Neuronal stem cell (in vitro differentiated cells): ENCODE measurements around the gene CABP2.

Experiments used
- DNase-seq: peaks from one replicate; pipeline ENCODE4 v3.0.0-alpha.2; 2013; ENCODE audit warnings: low spot score
- H2AFZ ChIP-seq: one replicate; pipeline ENCODE4 v1.6.1; 2013; ENCODE audit warnings: mild to moderate bottlenecking, low read length, inconsistent platforms
- H2AK5ac ChIP-seq: 2 replicates; pipeline ENCODE4 v1.6.1; 2013; ENCODE audit warnings: low read depth, mild to moderate bottlenecking, inconsistent platforms, low read length, moderate library complexity, mixed read lengths
- H2BK120ac ChIP-seq: 2 replicates; pipeline ENCODE4 v1.6.1; 2013; ENCODE audit warnings: low read depth, mild to moderate bottlenecking, inconsistent platforms, low read length, moderate library complexity, mixed read lengths
- H2BK12ac ChIP-seq: one replicate; pipeline ENCODE4 v1.6.1; 2013; ENCODE audit warnings: low read length, inconsistent platforms
- H2BK15ac ChIP-seq: 2 replicates; pipeline ENCODE4 v1.6.1; 2013; ENCODE audit warnings: mild to moderate bottlenecking, low read length, inconsistent platforms, mixed read lengths
- H2BK5ac ChIP-seq: one replicate; pipeline ENCODE4 v1.6.1; 2013; ENCODE audit warnings: inconsistent platforms, mild to moderate bottlenecking, low read length, moderate library complexity
- H3K14ac ChIP-seq: one replicate; pipeline ENCODE4 v1.6.1; 2013; ENCODE audit warnings: low read length, inconsistent platforms
- H3K18ac ChIP-seq: 2 replicates; pipeline ENCODE4 v1.6.1; 2013; ENCODE audit warnings: low read length, inconsistent platforms
- H3K23ac ChIP-seq: 2 replicates; pipeline ENCODE4 v1.6.1; 2013; ENCODE audit warnings: low read depth, mild to moderate bottlenecking, mixed read lengths, low read length, inconsistent platforms; ENCODE audit not compliant: poor library complexity
- H3K27ac ChIP-seq: replicated peaks from 3 replicates; pipeline ENCODE4 v1.5.1; 2013; ENCODE audit warnings: low read length, inconsistent platforms
- H3K27me3 ChIP-seq, 3 experiments: 2 replicates each; pipeline ENCODE4 v1.6.1; 2013; ENCODE audit warnings: low read length in 3 of 3, mild to moderate bottlenecking in 2 of 3, inconsistent platforms in 1 of 3, low read depth in 1 of 3, mixed read lengths in 1 of 3, moderate library complexity in 1 of 3; ENCODE audit not compliant: control insufficient read depth in 3 of 3, insufficient read depth in 3 of 3
- H3K36me3 ChIP-seq, 2 donors: replicated peaks in 1 of 2; 2 replicates each; pipeline ENCODE4 v1.6.1; 2013; ENCODE audit warnings: low read length in 2 of 2; ENCODE audit not compliant: control insufficient read depth in 2 of 2, insufficient read depth in 2 of 2
- H3K4ac ChIP-seq: 2 replicates; pipeline ENCODE4 v1.6.1; 2013; ENCODE audit warnings: inconsistent platforms, mild to moderate bottlenecking, low read length, moderate library complexity
- H3K4me1 ChIP-seq, 2 donors: 1 replicate in 1 of 2; 2 replicates in 1 of 2; pipeline ENCODE4 v1.6.1; 2013; ENCODE audit warnings: low read length in 2 of 2, low read depth in 1 of 2; ENCODE audit not compliant: control insufficient read depth in 2 of 2, insufficient read depth in 1 of 2
- H3K4me2 ChIP-seq: one replicate; pipeline ENCODE4 v1.6.1; 2013; ENCODE audit warnings: mild to moderate bottlenecking, low read length, inconsistent platforms; ENCODE audit not compliant: insufficient read depth, poor library complexity, severe bottlenecking
- H3K4me3 ChIP-seq, 2 donors: 2 replicates each; pipeline ENCODE4 v1.5.1; 2013; ENCODE audit warnings: low read length in 2 of 2, mild to moderate bottlenecking in 2 of 2, inconsistent platforms in 1 of 2, moderate library complexity in 1 of 2
- H3K79me1 ChIP-seq: one replicate; pipeline ENCODE4 v1.6.1; 2013; ENCODE audit warnings: low read depth, mild to moderate bottlenecking, inconsistent platforms, low read length, moderate library complexity
- H3K9ac ChIP-seq: one replicate; pipeline ENCODE4 v1.6.1; 2013; ENCODE audit warnings: mild to moderate bottlenecking, low read depth, low read length, inconsistent platforms; ENCODE audit not compliant: poor library complexity
- H3K9me3 ChIP-seq, 2 donors: replicated peaks in 1 of 2; 2 replicates each; pipeline versions ENCODE3 to v1.6.1; 2013; ENCODE audit warnings: low read length in 2 of 2, mild to moderate bottlenecking in 2 of 2, inconsistent platforms in 1 of 2, low read depth in 1 of 2, mixed read lengths in 1 of 2, moderate library complexity in 1 of 2; ENCODE audit not compliant: control insufficient read depth in 2 of 2, insufficient read depth in 1 of 2
- H4K8ac ChIP-seq: one replicate; pipeline ENCODE4 v1.6.1; 2013; ENCODE audit warnings: low read depth, mild to moderate bottlenecking, inconsistent platforms, low read length, moderate library complexity
- H4K91ac ChIP-seq: one replicate; pipeline ENCODE4 v1.6.1; 2013; ENCODE audit warnings: low read length, low read depth, mild to moderate bottlenecking, inconsistent platforms; ENCODE audit not compliant: poor library complexity
- WGBS, 2 donors: extraction: QIAGEN DNeasy Blood & Tissue Kit; methylation state at CpG; one replicate each; pipeline ENCODE4 v1.1.7; 2013; ENCODE audit warnings: missing lambda C conversion rate in 2 of 2, mixed read lengths in 1 of 2; ENCODE audit not compliant: insufficient read length in 2 of 2, insufficient replicate concordance in 1 of 2; ENCODE audit errors: extremely low coverage in 2 of 2; 5-methylcytosine and 5-hydroxymethylcytosine counted together

The CABP2 gene

DNA sequence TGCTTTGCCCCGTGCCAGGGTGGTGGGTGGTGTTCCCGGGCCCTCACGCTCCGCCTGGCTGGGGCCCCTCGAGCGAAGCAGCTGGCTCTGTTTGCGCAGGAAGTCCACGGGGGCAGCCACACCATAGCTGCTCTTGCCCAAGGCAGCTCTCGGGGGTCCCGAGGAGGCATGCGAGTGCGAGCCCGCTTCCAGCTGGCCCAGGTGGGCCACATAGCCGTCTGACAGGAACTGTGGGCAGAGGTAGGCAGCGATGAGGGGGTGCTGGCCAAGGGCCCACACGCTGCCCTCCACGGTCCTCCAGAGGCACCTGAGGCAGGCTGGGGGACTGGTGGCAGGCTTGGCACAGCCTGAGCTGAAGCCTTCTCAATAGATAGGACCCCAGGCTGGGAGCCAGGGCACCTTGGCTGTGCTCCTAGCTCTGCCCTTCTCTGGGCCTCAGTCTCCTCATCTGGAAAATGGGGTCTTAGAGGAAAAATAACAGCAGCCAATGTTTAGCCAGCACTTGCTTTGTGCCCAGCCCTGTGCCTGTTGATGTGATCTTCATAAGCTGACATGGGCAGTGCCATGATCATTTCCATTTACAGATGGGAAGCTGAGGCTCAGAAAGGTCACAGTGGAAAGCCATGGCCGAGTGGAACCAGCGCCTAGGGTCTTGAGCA, 31.0 kb downstream of the CABP2 start:
- Histone ChIP-seq H3K27me3 (no peaks in the 10 kb centered on the region), H3K23ac (no peak overlapping the region), H3K4ac (no peak overlapping the region), H3K9me3 (no peaks in the 10 kb centered on the region), H3K4me1 (no peaks in the 10 kb centered on the region), H2AFZ (no peak overlapping the region), H3K4me2 (no peak overlapping the region), H2AK5ac (no peak overlapping the region), H3K4me3 (no peak overlapping the region), H2BK5ac (no peak overlapping the region), H4K91ac (no peak overlapping the region), H3K18ac (no peak overlapping the region), H2BK12ac (no peak overlapping the region), H2BK15ac (no peak overlapping the region), H3K14ac (no peak overlapping the region), H3K9ac (no peak overlapping the region), H3K27ac (no peak overlapping the region), H3K79me1 (peaks cover 6% of the 10 kb centered on the region), H4K8ac (no peak overlapping the region), H2BK120ac (no peak overlapping the region), H3K36me3 (peaks cover 59 to 89% of the 10 kb centered on the region in 2 donors)
- no CpG with 5 or more reads among the region's 19 CpGs for WGBS, 2 donors
- DNase-seq = no peak

DNA sequence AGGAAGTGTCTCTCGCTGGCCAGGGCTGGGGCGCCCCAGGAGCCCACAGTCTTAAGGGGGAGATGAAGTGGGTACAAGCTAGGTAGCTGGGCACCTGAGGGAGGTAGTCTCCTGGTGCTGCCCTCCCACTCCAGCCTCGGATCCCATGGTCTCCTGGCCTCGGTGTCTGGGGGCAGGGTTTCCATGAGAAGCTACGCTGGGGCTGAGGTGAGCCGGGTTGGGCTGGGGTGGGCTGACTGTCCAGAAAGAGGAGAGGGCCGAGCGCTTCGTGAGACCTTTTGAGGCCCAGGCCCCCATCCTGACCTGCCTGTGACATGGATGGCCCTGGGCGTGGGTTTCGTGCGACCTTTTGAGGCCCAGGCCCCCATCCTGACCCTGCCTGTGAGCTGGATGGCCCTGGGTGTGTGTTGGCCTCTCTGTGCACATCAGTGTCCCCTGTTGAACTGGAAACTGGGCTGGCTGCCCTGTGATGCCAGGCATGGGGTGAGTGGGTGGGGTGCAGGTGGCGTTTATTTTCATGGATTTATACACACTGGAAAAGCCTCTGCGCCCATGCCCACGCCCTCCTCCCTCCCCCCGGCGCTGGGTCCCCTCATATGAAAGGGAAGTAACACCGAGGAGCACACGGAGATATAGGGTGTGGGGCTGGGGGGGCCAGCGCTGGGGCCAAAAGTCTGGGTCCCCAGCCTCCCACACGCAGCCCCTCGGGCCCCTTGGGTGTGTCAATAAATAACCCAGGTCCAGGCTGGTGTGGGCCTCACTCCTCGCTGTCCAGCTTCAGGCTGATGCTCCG, 31.8 kb downstream of the CABP2 start:
- Histone ChIP-seq H3K4me2 (no peak overlapping the region), H4K8ac (no peak overlapping the region), H4K91ac (no peak overlapping the region), H3K27me3 (no peaks in the 10 kb centered on the region), H3K4ac (no peak overlapping the region), H3K27ac (no peak overlapping the region), H2BK15ac (no peak overlapping the region), H2BK120ac (no peak overlapping the region), H3K23ac (no peak overlapping the region), H3K4me3 (no peak overlapping the region), H2AK5ac (no peak overlapping the region), H3K18ac (peak overlapping the region; percentile 48), H3K79me1 (peaks cover 10% of the 10 kb centered on the region), H2BK12ac (no peak overlapping the region), H2BK5ac (peak overlapping the region; percentile 53), H3K9me3 (no peaks in the 10 kb centered on the region), H3K36me3 (peaks cover 54 to 91% of the 10 kb centered on the region in 2 donors), H2AFZ (no peak overlapping the region), H3K4me1 (no peaks in the 10 kb centered on the region), H3K9ac (peak overlapping the region; percentile 30), H3K14ac (no peak overlapping the region)
- no CpG with 5 or more reads among the region's 24 CpGs for WGBS, 2 donors
- DNase-seq = no peak

DNA sequence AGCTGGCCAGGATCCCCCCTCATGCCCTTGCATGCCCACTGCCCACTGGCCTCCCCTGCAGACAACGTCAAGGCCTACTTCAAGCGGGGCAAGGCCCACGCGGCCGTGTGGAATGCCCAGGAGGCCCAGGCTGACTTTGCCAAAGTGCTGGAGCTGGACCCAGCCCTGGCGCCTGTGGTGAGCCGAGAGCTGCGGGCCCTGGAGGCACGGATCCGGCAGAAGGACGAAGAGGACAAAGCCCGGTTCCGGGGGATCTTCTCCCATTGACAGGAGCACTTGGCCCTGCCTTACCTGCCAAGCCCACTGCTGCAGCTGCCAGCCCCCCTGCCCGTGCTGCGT, 32.5 kb downstream of the CABP2 start:
- no peak overlapping the region for H3K4me2 ChIP-seq
- DNase-seq = no peak
- WGBS, 2 donors = no CpG with 5 or more reads among the region's 15 CpGs
- no peak overlapping the region for H2AFZ ChIP-seq
- no peaks in the 10 kb centered on the region for H3K27me3 ChIP-seq
- H3K9ac ChIP-seq = no peak overlapping the region
- peak overlapping the region; percentile 53 for H2BK5ac ChIP-seq
- no peak overlapping the region for H2BK120ac ChIP-seq
- H3K14ac ChIP-seq = no peak overlapping the region
- no peak overlapping the region for H3K23ac ChIP-seq
- H2BK12ac ChIP-seq = no peak overlapping the region
- H3K9me3 ChIP-seq = no peaks in the 10 kb centered on the region
- no peak overlapping the region for H2BK15ac ChIP-seq
- no peaks in the 10 kb centered on the region for H3K4me1 ChIP-seq
- H3K18ac ChIP-seq = no peak overlapping the region
- no peak overlapping the region for H2AK5ac ChIP-seq
- peaks cover 10% of the 10 kb centered on the region for H3K79me1 ChIP-seq
- H3K4me3 ChIP-seq = no peak overlapping the region
- H3K27ac ChIP-seq = no peak overlapping the region
- no peak overlapping the region for H4K91ac ChIP-seq
- no peak overlapping the region for H3K4ac ChIP-seq
- H4K8ac ChIP-seq = peak overlapping the region; percentile 82
- peaks cover 47 to 84% of the 10 kb centered on the region in 2 donors for H3K36me3 ChIP-seq

DNA sequence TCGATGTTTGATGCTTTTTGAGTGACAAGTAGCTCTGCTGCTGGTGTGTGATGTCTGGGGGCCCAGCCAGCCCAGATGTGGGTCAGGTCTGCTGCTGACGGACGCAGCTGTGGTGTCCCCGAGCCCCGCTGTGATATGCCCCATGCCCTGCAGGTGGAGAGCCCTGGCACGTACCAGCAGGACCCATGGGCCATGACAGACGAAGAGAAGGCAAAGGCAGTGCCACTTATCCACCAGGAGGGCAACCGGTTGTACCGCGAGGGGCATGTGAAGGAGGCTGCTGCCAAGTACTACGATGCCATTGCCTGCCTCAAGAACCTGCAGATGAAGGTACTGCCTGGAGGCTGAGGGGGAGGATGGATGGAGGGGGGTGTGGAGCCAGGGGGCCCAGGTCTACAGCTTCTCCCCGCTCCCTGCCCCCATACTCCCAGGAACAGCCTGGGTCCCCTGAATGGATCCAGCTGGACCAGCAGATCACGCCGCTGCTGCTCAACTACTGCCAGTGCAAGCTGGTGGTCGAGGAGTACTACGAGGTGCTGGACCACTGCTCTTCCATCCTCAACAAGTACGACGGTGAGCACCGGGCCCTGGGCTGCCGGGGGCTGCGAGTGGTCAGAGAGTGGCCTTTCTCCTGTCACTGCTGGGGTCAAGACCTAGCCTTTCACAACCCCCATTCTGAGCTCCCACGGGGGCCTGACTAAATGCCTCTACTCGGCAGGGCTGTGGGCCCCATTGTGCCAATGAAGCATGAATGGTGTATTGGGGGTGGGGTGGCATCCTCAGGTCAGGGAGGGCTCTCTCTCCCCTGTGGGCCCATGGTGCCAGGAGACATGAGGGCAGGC, 33.1 kb downstream of the CABP2 start:
- no CpG with 5 or more reads among the region's 23 CpGs for WGBS, 2 donors

More for the DNA sequence above, 33.1 kb downstream of the CABP2 start:
- no peak overlapping the region for H3K14ac ChIP-seq
- no peak overlapping the region for H2AK5ac ChIP-seq
- no peak overlapping the region for H2BK12ac ChIP-seq
- no peak overlapping the region for H2AFZ ChIP-seq
- no peak overlapping the region for H3K27ac ChIP-seq
- H3K9ac ChIP-seq = peak overlapping the region; percentile 70
- no peak overlapping the region for H3K23ac ChIP-seq
- H2BK15ac ChIP-seq = no peak overlapping the region
- peak overlapping the region; percentile 53 for H2BK5ac ChIP-seq
- no peak overlapping the region for H3K4me2 ChIP-seq
- peak overlapping the region; percentile 57 for H3K18ac ChIP-seq
- no peaks in the 10 kb centered on the region for H3K9me3 ChIP-seq
- H3K4me1 ChIP-seq = no peaks in the 10 kb centered on the region
- H2BK120ac ChIP-seq = no peak overlapping the region
- H4K91ac ChIP-seq = no peak overlapping the region
- no peak overlapping the region for H3K4me3 ChIP-seq
- H3K27me3 ChIP-seq = no peaks in the 10 kb centered on the region
- H3K4ac ChIP-seq = no peak overlapping the region
- DNase-seq = no peak
- H4K8ac ChIP-seq = peak overlapping the region; percentile 82
- H3K36me3 ChIP-seq = peaks cover 44 to 78% of the 10 kb centered on the region in 2 donors
- H3K79me1 ChIP-seq = peaks cover 10% of the 10 kb centered on the region
